Omental fat pad (tissue), 4 donors: ENCODE data around the gene MRAP. TPM values are rescaled to one million over a fixed set of nuclear protein-coding genes. Genes with fewer than 3 reads are reported as not detected.
"Not testable (repeated sequence)": the region's sequence is repeated elsewhere in the genome, so short reads cannot be mapped to it uniquely, and the experiment has no call there.

ENCODE experiments used
- ATAC-seq: fragments of 150-250 bp; one replicate; pipeline ENCODE4 v1.9.1; 2016; ENCODE audit warnings: mild to moderate bottlenecking, moderate library complexity; ENCODE audit not compliant: low FRiP score
- DNase-seq: peaks from one replicate; pipeline ENCODE4 v3.0.0-alpha.2; 2019; ENCODE audit warnings: low spot score
- total RNA-seq, 4 donors: library from RNA; depleted of rRNA; stranded (reverse); fragments of >200 nt; gene quantifications; one replicate each; pipeline ENCODE4 v1.1.0, GENCODE V29; 2016
- TF ChIP-seq, protein P1 (sequence below), 3 donors: fragments of 450-650 bp; IDR thresholded peaks; one replicate each; pipeline ENCODE4 v1.5.1; 2016 to 2017; ENCODE audit warnings: antibody characterized with exemption in 3 of 3, mild to moderate bottlenecking in 3 of 3, moderate library complexity in 2 of 3

The MRAP gene
- total RNA-seq, 4 donors from 2014 or later = 6.5 to 162 (median 41.3) TPM

DNA sequence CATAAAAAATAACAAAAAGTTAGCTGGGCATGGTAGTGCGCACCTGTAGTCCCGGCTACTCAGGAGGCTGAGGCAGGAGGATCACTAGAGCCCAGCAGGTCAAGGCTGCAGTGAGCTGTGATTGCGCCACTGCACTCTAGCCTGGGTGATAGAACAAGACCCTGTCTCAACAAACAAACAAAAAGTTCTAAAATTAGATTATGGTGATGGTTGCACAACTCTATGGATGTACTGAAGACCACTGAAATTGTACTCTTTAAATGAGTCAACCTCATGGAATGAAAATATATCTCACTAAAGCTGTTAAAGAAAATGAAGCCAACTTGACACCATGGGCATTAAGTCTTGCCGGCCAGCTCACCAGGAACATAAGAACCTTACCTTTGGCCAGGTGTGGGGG lies 9.1 kb downstream of the MRAP start:
- no peak for ATAC-seq
- TF ChIP-seq, protein P1, sequence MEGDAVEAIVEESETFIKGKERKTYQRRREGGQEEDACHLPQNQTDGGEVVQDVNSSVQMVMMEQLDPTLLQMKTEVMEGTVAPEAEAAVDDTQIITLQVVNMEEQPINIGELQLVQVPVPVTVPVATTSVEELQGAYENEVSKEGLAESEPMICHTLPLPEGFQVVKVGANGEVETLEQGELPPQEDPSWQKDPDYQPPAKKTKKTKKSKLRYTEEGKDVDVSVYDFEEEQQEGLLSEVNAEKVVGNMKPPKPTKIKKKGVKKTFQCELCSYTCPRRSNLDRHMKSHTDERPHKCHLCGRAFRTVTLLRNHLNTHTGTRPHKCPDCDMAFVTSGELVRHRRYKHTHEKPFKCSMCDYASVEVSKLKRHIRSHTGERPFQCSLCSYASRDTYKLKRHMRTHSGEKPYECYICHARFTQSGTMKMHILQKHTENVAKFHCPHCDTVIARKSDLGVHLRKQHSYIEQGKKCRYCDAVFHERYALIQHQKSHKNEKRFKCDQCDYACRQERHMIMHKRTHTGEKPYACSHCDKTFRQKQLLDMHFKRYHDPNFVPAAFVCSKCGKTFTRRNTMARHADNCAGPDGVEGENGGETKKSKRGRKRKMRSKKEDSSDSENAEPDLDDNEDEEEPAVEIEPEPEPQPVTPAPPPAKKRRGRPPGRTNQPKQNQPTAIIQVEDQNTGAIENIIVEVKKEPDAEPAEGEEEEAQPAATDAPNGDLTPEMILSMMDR (IDR thresholded peaks at IDR 0.05) = no peak

DNA sequence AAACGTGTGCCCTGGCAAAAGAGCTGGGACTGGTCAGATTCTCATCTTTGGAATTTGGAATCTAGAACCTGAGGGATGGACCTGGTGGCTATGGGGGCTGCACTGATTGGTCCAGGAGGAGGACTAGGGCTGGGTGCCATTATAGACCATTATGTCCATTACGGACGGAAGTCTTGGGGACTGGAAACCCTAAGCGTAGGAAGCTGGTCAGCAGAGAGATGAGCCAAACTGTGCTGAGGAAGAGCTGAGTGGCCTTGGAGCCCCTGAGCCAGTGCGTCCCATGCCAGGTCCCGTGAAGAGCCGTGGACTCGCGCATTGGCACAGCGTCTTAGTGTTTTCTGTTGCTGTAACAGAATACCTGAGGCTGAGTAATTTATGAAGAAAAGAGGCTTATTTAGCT lies 10.0 kb downstream of the MRAP start:
- DNase-seq (no peak), ATAC-seq (no peak)
- TF ChIP-seq, protein P1 (IDR thresholded peaks at IDR 0.05) = no peak

More for the DNA sequence above, 9.1 kb downstream of the MRAP start:
- DNase-seq = no peak

DNA sequence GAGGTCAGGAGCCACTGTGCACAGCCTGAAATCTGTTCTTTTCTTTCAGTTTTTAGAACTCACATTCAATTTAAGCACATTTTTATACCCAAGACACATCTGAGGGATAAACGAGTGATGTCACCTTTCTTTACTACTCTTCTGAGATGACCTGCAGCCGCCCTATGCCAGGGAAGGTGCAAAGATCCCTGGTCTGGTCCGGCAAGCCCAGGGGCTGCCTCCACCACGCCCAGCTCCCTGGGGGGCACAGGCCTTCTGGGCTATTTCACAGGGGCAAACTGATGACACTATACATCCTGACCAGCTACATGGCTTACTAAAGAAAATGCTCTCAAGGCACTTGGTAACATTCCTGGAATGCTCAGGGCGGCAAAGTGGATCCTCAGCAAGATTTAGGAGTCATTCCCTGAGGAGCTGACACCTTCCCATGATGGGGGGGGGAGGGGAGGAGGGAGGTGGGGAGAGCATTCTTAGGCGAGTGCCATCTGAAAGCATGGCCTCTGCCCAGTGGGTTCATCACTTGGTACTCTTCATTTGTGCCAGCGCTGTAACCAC lies 11.3 kb downstream of the MRAP start:
- TF ChIP-seq, protein P1 (IDR thresholded peaks at IDR 0.05) = no peak
- DNase-seq (no peak), ATAC-seq (no peak)

DNA sequence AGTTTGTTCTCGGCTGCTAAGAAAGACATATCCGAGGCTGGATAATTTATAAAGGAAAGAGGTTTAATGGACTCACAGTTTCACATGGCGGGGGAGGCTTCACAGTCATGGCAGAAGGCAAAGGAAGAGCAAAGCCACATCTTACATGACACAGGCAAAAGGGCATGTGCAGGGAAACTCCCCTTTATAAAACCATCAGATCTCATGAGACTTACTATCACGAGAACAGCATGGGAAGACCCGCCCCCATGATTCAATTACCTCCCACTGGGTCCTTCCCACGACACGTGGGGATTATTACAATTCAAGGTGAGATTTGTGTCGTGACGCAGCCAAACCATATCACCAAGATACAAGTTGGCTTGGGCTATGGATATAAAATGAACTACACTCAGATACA lies 12.3 kb downstream of the MRAP start:
- not testable (repeated sequence) for DNase-seq

DNA sequence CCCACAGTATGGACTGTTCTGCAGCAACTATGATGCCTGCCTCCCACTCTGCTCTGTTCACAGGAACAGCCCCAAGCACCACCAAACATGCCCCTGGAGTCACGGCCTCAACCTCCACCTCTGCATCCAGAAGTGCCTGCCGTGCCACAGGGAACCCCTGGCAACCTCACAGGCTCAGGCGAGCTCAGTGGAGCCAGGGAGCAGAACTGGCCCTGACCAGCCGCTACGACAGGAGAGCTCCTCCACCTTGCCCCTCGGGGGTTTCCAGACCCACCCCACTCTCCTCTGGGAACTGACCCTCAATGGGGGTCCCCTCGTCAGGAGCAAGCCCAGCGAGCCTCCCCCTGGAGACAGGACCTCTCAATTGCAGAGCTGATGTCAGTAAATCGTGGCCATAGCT lies 13.0 kb downstream of the MRAP start:
- no peak for ATAC-seq

More for the DNA sequence above, 12.3 kb downstream of the MRAP start:
- not testable (repeated sequence) for ATAC-seq

DNA sequence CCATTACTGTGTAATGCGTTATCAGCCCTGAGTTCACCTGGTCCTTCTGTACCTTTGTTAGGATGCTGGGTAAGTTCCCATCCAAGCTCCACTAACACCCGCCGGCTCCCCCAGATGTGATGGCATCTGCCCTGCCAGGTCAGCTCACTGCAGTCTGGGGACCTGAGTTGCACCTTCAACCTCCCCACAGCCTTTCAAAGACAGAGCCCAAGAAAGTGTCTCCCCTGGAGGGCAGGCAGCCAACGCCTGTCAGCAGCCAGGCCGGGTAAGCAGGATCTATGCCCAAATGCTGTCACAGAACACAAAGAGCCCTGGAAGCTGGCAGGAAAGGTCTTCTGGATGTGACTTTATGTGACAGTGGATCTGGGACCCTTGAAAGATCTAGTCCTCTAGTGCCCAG lies 13.7 kb downstream of the MRAP start:
- DNase-seq = no peak
- TF ChIP-seq, protein P1 (IDR thresholded peaks at IDR 0.05) = no peak
- ATAC-seq = no peak

More for the DNA sequence above, 13.0 kb downstream of the MRAP start:
- TF ChIP-seq, protein P1 (IDR thresholded peaks at IDR 0.05) = no peak
- no peak for DNase-seq

DNA sequence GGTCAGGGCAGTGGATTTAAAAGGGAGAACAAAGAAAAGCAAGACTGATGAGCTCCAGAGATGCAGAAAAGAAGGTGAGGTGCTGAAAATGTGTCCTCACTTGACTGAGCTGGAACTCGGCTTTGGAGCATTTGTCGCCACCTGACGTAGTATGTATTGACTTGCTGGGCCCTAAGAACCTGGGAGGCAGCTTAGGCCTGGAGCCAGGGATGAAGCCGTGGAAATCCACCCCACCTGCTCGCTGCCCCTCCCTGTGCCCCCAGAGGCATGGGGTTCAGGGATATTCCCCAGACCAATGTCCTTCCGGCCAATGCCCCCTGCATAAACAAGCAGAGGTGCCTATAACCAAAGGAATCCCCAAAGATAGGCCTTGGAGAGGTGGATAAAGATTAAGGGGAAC lies 14.3 kb downstream of the MRAP start:
- ATAC-seq (no peak), DNase-seq (no peak)
- TF ChIP-seq, protein P1 (IDR thresholded peaks at IDR 0.05) = no peak
